HG03565 (cell line): Measurements from ENCODE around the gene ZC3H7A.
"Not testable (repeated sequence)": the region's sequence is repeated elsewhere in the genome, so short reads cannot be mapped to it uniquely, and the experiment has no call there.

Experiments used
- ATAC-seq: cut with Tn5 transposase; IDR thresholded peaks from one replicate; pipeline ENCODE4 v1.9.1; 2021; ENCODE audit warnings: mild to moderate bottlenecking, moderate library complexity; ENCODE audit not compliant: unreplicated experiment

Gene ZC3H7A, protein sequence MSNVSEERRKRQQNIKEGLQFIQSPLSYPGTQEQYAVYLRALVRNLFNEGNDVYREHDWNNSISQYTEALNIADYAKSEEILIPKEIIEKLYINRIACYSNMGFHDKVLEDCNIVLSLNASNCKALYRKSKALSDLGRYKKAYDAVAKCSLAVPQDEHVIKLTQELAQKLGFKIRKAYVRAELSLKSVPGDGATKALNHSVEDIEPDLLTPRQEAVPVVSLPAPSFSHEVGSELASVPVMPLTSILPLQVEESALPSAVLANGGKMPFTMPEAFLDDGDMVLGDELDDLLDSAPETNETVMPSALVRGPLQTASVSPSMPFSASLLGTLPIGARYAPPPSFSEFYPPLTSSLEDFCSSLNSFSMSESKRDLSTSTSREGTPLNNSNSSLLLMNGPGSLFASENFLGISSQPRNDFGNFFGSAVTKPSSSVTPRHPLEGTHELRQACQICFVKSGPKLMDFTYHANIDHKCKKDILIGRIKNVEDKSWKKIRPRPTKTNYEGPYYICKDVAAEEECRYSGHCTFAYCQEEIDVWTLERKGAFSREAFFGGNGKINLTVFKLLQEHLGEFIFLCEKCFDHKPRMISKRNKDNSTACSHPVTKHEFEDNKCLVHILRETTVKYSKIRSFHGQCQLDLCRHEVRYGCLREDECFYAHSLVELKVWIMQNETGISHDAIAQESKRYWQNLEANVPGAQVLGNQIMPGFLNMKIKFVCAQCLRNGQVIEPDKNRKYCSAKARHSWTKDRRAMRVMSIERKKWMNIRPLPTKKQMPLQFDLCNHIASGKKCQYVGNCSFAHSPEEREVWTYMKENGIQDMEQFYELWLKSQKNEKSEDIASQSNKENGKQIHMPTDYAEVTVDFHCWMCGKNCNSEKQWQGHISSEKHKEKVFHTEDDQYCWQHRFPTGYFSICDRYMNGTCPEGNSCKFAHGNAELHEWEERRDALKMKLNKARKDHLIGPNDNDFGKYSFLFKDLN

DNA sequence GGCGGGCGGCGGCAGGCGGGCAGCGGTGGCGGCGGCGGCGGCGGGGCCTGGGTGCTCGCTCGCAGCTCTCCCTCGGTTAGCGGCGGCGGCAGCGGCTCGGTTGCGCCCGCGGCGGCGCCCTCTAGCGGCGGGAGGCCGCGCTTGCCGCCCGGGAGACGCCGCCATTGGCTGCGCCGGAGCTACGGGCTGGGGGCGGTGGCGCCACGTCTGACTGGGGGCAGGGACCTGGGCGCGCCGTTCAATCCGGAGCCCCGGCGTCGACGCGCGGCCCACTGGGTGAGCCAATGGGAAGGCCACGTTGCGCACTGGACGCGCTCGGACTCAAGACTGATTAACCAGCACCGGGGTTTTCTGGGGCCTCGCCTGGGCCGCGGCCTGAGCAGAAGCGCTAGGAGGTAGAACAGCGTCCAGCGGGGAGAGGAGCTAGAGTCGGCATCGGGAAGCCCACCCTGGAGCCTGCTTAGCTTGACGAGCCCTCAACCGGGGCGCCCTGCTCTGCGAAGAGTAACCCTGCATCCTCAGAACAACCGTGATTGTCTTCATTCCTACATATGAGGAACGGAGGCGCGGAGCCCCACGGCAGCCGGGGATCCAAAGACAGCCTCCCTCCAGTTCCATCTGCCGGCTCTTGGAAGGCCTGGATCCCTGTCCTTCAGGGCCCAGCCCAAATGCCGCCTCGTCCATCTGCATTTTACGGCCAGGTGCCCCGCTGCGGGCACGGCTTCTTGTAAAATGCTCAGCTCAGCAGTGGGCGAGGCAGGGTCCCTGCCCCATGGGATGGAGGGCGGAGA, at the start of gene ZC3H7A:
Gene ZC3H7A (minus strand): TSS at position 93 of the 791 bp plus-strand sequence. CDS start 14,904 bp downstream, outside the sequence.
- peak; percentile 85 for ATAC-seq

DNA sequence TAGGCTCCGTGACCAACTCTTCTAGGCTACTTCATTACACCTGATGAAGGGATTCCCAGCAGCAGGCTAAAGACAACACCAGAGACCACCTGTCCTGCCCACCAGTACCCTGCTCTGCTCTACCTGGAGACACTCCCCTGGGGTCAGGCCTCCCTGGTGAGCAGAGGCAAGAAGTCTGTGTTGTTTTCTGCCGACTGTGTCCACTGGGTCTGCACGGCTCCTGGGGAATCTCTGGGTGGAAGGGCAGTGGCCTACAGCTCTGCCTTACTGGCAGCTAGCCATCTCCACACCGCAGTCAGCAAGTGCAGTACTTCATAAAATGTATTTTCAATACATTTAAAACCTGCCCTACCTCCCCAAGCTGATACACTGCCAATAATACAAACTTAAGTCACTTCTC, 47.4 kb upstream of the ZC3H7A start:
- no peak for ATAC-seq

DNA sequence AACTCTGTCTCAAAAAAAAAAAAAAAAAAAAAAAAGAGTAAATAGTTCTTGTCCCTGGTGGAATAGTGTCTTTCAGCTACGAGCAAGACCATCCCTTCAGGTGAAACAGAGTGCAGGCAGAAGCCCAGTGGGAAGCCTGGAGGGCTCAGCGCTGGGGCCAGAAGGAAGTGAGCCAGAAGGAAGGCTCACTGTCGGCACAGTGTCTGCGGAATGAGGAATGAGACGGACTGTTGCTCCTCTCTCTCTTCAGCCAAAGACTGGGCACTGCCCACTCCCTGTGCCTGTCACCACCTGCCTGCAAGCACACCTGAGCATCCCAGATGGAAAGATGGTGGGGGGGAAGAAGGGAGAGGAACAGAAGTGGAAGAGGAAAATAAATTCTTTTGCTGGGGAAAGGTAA, 46.8 kb upstream of the ZC3H7A start:
- ATAC-seq: no peak

DNA sequence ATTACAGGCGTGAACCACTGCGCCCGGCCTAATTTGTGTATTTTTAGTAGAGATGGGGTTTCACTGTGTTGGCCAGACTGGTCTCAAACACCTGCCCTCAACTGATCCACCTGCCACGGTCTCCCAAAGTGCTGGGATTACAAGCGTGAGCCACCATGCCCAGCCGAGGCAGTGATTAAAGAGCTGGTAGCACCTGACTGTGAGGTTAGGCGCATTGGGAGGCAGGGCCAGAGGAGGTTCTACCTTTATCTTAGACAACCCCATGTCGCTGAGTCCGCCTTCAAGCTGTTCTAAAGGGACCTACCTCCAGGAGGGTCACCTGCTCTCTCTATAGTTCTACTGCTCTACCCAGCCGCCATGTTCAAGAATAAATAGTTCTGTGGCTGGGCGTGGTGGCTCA, 46.1 kb upstream of the ZC3H7A start:
- no peak for ATAC-seq

DNA sequence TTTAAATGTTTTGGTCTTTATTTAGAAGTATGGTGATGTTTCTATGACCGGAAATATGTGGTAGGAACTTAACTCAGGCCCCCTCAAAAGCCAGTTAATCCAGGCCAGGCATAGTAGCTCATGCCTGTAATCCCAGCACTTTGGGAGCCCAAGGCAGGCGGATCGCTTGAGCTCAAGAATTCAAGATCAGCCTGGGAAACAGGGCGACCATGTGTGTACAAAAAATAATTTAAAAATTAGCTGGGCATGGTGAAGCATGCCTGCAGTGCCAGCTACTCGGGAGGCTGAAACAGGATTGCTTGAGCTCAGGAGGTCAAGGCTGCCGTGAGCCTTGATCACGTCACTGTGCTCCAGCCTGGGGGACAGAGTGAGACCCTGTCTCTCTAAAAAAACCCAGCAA, 44.0 kb upstream of the ZC3H7A start:
- ATAC-seq: no peak

DNA sequence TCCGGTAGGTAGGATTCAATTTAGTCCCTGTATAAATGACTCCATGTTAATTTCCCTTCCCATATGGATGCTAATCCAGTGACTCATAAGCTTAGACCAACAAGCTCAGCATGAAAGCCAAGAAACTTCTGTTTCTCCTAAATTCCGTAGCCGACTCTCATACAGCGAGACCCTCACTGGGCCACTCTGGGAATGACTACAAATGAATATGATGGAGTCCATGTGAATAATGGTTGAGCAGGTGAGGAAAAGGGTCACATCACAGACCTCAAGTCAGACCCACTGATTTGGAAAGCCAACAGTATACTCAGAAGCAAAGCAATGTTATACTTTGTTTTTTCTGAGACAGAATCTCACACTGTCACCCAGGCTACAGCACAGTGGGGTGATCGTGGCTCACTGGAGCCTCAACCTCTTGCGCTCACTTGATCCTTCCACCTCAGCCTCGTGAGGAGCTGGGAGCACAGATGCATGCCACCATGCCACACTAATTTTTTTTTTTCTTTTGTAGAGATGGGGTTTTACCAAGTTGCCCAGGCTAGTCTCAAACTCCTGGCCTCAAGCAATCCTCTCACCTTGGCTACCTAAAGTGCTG, 39.7 kb upstream of the ZC3H7A start:
- no peak for ATAC-seq

DNA sequence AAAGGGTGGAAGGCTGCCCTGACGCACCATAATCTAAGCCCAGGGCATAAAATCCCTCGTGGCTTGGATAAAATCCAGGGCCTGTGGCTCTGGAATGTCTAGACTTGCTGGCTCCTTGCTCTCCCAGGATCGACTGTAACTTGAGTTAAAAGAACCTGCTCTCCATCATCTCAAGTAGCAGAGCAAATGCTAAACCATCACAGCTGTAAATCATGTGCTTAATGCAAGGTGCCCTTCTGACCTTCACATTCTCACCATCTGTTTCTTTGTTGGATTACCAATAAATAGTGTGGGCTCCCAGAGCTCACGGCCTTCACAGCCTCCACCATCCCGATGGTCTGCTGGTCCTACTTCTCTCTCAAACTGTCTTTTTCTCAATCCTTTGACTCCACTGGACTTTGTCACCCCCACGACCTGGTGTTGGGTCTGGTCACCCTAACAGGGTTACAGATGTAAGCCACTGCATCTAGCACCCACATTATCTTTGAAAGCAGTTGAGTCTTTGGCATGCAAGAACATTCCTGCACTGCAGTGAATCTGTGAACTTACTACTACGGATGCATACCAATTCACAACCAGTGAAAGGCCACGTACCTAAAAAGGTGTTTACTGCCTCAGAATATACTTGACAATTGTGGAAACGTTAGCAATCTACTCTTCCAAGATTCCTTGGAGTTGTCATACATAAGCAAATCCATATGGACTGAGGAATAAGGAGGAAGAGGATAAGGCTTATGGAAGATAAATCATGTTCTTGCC, 39.0 kb upstream of the ZC3H7A start:
- ATAC-seq: no peak

DNA sequence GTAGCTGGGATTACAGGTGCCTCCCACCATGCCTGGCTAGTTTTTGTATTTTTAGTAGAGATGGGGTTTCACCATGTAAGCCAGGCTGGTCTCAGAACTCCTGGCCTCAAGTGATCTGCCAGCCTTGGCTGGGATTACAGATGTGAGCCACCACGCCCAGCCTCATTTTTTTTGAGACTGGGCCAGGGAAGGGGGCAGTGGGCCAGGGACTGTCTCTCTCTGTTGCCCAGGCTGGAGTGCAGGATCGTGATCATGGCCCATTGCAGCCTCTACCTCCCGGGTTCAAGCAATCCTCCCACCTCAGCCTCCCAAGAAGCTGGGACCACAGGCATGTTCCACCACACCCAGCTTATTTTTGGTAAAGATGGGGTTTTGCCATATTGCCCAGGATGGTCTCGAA, 38.3 kb upstream of the ZC3H7A start:
- ATAC-seq: no peak

DNA sequence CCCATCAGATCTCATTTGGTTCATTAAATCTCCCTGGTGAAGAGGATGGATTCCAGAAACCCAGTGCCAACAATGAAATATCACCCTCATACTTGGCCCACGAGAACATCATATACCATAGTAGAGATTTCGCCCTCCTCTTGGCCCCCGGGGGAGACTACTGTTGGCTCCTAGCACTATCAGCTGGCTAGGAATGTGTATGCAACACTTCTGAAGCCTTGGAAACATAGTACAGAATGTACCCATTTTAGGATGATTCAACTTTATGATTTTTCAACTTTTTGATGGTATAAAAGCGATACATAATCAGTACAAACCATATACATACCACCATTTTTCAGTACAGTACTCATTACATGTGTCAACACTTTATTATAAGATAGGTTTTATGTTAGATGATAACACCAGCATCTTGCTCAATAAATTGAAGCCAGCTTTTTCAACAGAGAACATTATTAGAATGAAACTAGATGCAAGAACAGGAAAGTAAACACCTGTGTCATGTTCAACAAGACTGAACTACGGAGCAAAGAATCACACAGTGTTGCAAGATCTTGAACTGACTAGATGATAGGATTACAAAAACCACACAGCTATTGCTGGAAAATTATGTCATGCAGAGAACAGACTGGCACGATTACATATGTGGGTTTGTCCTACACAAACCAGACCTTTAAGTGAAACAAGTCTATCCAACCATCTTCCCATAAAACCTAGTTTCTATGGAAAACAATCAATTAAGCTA, 37.1 kb upstream of the ZC3H7A start:
- ATAC-seq: no peak

DNA sequence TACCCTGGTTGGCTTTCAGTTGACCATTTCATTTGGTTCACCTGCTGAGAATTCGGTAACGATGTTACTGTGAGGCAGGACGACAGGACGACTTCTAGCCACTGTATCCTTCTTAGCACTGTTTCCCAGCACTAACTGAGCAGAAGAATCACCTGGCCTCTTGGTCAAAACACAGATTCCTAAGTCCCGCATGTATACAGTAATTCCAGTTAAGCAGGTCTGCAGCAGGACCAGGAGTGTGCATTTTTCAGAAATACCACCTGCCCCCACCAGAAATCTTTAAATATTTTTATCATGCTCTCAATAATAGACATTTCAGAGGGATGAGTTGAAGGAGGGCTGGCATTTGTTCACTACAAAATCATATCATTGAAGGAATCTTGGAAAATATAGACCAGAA, 31.6 kb upstream of the ZC3H7A start:
- no peak for ATAC-seq

DNA sequence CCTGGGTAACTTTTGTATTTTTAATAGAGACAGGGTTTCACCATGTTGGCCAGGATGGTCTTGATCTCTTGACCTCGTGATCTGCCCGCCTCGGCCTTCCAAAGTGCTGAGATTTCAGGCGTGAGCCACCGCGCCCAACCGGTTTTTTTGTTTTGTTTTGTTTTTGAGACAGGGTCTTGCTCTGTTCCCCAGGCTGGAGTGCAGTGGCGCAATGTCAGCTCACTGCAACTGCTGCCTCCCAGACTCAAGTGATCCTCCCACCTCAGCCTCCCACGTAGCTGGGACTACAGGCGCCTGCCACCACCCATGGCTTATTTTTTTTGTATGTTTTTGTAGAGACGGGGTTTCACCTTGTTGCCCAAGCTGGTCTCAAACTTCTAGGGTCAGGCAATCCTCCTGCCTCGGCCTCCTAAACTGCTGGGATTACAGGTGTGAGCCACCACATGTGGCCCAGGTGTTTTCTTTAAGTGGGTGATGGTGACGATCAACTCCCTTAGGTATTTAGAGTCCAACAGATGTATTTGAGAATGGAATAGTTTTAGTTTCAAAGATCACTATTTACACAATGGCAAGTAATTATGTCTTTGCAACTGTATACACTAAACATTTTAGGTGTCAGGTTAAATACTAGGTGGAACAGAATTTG, 28.6 kb upstream of the ZC3H7A start:
- not testable (repeated sequence) for ATAC-seq

DNA sequence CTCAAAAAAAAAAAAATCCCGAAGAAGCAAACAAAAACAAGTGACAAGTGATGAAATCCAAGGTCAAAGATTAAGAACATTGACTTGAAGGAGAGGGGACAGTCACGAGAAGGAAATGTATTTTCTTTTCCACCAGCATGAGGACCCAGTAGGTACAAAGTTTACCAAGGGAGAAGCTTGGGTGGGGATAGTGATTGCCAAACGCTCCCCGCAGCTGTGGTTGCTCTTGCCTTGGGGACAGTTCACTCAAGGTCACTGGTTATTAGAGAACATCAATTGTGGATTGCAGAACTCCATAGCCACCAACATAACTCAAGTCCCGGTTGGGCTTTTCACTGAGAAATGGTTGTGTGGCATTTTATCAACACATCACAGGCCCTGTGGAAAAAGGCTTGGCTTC, 27.3 kb upstream of the ZC3H7A start:
- no peak for ATAC-seq

DNA sequence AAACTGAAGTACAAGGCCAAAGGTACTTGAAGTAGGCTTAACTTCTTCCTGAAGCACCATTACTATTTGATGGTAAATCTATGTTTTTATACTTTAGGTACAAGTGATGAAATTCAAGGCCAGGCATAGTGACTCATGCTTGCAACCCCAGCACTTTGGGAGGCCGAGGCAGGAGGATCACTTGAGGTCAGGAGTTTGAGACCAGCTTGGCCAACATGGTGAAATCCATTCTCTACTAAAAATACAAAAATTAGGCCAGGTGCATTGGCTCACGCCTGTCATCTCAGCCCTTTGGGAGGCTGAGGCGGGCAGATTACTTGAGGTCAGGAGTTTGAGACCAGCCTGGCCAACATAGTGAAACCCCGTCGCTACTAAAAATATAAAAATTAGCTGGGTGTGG, 26.6 kb upstream of the ZC3H7A start:
- ATAC-seq: not testable (repeated sequence)

DNA sequence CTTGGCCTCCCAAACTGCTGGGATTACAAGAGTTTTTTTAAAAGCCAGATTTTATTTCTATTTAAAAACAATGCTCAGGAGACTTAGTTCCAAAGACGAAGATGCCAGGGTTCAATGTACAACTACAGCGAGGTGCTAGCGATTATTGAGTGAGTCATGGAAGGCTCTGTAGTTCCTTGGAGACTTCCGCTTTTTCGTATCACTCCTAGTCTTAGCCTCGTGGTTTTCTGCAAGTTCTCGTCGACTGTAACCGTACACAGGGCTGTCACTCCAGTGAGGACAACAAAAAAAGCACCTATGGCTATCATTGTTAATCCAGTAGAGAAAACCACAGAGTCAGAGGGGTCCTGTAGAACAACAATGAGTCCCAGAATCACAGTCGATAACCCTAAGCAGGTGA, 22.7 kb upstream of the ZC3H7A start:
- no peak for ATAC-seq

DNA sequence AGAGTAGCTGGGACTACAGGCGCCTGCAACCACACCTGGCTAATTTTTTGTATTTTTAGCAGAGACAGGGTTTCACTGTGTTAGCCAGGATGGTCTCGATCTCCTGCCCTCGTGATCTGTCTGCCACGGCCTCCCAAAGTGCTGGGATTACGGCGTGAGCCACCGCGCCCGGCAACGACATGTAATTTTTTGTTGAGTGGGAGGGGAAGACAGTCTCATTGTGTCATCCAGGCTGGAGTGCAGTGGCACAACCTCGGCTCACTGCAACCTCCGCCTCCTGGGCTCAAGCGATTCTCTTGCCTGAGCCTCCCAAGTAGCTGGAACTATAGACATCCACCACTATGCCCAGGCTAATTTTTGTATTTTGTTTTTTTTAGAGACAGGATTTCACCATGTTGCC, 21.9 kb upstream of the ZC3H7A start:
- not testable (repeated sequence) for ATAC-seq

DNA sequence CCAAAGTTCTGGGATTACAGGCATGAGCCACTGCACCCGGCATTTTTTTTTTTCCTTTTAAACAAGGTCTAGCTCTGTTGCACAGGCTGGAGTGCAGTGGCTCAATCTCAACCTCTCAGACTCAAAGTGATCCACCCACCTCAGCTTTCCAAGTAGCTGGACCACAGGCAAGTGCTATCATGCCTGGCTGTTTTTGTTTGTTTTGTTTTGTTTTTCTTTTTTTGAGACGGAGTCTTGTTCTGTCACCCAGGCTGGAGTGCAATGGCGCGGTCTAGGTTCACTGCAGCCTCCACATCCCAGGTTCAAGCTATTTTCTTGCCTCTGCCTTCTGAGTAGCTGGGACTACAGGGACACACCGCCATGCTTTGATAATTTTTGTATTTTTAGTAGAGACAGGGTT, 19.1 kb upstream of the ZC3H7A start:
- no peak for ATAC-seq

DNA sequence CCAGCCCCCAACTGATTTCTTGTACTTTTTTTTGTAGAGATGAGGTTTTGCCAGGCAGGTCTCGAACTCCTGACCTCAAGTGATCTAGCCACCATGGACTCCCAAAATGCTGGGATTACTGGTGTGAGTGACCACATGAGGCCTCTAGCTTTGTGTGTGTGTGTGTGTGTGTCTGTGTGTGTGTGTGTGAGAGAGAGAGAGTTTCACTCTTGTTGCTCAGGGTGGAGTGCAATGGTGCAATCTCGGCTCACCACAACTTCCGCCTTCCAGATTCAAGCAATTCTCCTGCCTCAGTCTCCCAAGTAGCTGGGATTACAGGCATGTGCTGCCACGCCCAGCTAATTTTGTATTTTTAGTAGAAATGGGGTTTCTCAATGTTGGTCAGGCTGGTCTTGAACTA, 17.7 kb upstream of the ZC3H7A start:
- not testable (repeated sequence) for ATAC-seq

DNA sequence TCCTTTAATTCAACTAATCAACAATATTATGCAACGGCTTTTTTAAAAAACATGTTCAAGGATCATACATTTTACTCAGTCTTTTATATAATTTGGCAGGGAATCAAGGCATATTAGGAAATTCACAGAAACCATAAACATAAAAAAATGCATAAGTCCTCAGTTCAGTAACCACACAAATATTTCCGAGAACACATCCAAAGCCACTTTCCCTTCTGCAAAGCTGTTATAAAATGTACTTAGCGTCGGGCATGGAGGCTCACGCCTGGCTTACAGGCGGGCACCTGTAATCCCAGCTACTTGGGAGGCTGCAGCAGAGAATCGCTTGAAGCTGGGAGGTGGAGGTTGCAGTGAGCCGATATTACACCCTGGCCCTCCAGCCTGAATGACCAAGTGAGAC, 9.7 kb upstream of the ZC3H7A start:
- ATAC-seq: no peak

DNA sequence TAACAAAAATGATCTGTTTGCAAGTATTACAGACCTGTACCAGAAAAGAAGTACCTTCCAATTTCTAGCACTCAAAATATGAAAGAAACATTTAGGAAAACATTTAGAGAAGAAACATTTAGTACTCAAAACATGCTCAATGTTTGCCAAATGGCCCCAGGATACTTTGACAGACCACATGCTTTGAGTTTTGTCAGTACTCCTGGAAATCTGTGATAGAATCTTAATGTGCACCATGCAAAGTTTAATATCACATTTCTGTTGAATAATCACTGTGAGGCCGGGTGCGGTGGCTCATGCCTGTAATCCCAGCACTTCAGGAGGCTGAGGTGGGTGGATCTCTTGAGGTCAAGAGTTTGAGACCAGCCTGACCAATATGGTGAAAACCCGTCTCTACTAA, 8.5 kb upstream of the ZC3H7A start:
- no peak for ATAC-seq
